ENCODE data around the gene SHMT2.
A peak's percentile ranks its signal among the peaks of the same experiment; 100 is the strongest.

Gene SHMT2

GRCh38 chr12:57229634-57230380 lies at the start of gene SHMT2:
TSS of gene SHMT2 (plus strand) at chr12:57229711. CDS start at chr12:57229779, 68 bp downstream.
- DNase-seq (ENCODE audit: low read depth) = peak; percentile 92

DNA sequence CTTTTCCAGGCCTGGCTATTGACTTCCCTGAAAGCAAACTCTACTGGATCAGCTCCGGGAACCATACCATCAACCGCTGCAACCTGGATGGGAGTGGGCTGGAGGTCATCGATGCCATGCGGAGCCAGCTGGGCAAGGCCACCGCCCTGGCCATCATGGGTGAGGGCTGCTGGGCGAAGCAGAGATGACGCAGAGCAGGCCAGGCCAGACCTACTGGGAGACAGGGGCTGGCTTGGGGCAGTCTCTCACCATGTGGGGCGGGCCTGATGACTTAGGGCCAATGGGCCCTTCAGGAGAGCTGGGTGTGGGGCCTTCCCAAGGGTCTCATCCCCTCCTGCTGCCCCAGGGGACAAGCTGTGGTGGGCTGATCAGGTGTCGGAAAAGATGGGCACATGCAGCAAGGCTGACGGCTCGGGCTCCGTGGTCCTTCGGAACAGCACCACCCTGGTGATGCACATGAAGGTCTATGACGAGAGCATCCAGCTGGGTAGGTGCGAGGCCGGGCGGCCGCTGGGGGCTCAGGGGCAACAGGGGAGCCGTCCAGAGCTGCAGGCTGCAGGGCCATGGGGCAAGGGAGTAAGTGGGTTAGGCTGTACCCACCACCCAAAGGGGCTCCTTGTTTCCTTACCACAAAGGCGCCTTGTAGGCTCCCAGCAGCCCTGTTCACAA lies 49.1 kb upstream of the SHMT2 start:
- no peak for DNase-seq (ENCODE audit: low read depth)

DNA sequence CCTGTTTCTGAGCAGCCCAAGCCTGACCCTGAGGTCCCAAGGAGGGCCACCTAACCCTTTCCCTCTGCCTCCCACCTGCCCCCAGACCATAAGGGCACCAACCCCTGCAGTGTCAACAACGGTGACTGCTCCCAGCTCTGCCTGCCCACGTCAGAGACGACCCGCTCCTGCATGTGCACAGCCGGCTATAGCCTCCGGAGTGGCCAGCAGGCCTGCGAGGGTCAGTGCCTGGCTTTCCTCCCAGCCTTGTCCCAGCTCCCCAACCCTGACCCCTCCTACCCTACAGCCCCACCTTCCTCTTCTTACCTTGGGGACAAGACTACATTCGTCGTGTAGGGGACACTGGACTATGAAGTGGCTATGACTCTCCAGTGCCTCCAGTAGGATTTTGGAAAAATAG lies 48.4 kb upstream of the SHMT2 start:
- no peak for DNase-seq (ENCODE audit: low read depth)

GRCh38 chr12:57181561-57182155 lies 47.9 kb upstream of the SHMT2 start:
- no peak for DNase-seq (ENCODE audit: low read depth)

DNA sequence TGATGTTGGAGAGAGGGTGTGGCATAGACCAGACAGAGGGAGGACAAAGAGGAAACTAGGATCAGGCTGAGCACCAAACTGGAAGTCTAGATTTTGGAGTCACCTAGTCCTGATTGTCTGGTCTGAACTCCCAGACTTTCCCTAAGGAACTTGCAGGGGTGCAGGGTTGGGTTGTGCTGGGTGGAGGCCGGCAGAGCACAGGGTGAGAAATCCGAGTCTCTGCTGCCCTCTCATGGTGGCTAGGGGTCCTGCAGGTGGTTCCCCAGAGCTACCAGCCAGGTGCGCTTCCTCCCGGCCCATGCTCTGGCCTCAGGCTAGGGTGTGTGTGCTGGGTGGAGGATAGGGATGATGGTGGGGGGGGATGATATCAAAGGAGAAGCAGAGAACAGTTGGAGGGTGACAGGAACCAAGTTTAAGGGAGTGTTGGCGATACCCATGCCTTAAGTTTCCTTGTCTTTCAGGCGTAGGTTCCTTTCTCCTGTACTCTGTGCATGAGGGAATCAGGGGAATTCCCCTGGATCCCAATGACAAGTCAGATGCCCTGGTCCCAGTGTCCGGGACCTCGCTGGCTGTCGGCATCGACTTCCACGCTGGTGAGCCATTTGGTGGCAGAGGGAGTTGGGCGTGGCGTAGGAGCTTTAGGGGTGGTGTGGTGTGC lies 46.5 kb upstream of the SHMT2 start:
- peak; percentile 69 for DNase-seq (ENCODE audit: low read depth)

DNA sequence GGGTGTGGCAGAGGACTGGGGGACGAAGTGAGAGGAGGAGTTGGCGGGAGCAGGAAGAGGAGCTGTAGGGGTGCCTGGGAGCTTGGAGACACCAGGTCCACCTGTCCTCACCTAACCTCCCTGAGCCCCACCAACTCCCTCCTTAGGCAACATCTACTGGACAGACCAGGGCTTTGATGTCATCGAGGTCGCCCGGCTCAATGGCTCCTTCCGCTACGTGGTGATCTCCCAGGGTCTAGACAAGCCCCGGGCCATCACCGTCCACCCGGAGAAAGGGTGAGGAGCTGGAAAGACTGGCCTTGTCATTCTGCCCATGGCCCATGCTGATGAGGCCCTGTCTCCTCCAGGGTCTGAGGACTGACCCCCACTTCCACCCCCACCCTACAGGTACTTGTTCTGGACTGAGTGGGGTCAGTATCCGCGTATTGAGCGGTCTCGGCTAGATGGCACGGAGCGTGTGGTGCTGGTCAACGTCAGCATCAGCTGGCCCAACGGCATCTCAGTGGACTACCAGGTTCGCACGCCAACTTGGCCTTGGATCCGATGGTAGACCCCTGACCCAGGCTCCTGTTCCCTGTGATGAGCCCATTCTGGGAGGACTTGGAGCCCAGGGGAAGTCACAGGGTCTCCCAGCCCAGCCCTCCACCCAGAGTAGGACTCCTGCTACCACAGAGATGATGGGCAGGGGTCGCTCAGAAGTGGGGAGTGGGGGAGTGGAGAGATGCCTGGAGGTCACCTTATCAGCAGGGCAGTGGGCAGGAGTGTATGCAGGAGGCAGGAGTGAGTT lies 45.4 kb upstream of the SHMT2 start:
- no peak for DNase-seq (ENCODE audit: low read depth)

GRCh38 chr12:57185403-57185802 lies 44.1 kb upstream of the SHMT2 start:
- no peak for DNase-seq (ENCODE audit: low read depth)

GRCh38 chr12:57185906-57186508 lies 43.5 kb upstream of the SHMT2 start:
- no peak for DNase-seq (ENCODE audit: low read depth)

- no peak for DNase-seq (ENCODE audit: low read depth)
Observed at GRCh38 chr12:57187222-57188089, 42.1 kb upstream of the SHMT2 start.

GRCh38 chr12:57188090-57188425 lies 41.5 kb upstream of the SHMT2 start:
- DNase-seq (ENCODE audit: low read depth) = no peak

DNA sequence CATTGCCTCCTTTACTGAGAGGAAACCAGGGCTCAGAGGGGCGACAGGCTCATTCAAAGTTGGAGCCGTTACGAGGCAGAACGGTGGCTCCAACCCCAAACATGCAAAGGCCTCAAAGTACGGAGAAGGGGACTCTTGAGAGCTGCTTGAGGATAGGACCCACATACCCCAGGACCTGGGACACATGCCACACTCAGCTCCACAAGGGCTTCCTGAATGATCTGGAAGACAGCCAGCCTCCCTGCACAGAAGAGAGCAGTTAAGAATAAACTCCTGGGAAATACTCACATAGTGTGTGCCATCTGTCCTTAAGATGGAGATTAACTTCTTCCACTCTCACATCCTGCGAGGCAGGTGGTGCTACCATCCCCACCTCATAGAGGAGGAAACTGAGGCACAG lies 39.5 kb upstream of the SHMT2 start:
- DNase-seq (ENCODE audit: low read depth) = no peak

- no peak for DNase-seq (ENCODE audit: low read depth)
Observed at GRCh38 chr12:57190821-57191220, 38.7 kb upstream of the SHMT2 start.

GRCh38 chr12:57191410-57191809 lies 38.1 kb upstream of the SHMT2 start:
- DNase-seq (ENCODE audit: low read depth) = no peak

GRCh38 chr12:57192920-57193319 lies 36.6 kb upstream of the SHMT2 start:
- DNase-seq (ENCODE audit: low read depth) = no peak

DNA sequence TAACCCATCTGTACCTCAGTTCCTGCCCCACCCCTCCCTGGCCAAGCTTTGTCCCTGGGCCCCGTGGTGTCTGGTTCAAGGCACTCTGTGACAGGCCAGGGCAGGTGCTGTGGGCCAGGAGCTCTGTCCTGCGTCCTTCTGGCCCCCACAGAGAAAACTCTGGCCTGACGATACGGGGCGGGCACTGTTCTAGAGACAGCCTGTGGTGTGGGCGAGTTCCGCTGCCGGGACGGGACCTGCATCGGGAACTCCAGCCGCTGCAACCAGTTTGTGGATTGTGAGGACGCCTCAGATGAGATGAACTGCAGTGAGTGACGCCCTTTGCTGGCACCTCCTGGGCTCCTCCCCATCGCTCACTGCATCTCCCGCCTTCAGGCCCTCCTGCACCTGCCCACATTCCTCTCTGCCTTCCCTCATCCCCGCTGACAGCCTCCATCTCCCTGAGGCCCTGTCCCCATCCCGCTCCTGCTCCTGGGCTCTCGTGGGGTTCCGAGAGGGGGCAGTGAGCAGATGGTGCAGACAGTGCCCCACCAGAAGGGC lies 35.7 kb upstream of the SHMT2 start:
- no peak for DNase-seq (ENCODE audit: low read depth)

DNA sequence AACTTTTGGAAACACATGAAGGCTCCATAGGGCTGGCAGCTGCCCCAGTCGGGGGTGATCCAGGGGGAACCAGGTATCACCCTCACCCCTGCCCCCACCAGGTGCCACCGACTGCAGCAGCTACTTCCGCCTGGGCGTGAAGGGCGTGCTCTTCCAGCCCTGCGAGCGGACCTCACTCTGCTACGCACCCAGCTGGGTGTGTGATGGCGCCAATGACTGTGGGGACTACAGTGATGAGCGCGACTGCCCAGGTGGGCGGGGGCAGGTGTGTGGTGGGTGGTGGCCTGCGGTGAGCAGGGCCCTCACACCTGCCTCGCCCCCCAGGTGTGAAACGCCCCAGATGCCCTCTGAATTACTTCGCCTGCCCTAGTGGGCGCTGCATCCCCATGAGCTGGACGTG lies 35.3 kb upstream of the SHMT2 start:
- DNase-seq (ENCODE audit: low read depth) = no peak

DNA sequence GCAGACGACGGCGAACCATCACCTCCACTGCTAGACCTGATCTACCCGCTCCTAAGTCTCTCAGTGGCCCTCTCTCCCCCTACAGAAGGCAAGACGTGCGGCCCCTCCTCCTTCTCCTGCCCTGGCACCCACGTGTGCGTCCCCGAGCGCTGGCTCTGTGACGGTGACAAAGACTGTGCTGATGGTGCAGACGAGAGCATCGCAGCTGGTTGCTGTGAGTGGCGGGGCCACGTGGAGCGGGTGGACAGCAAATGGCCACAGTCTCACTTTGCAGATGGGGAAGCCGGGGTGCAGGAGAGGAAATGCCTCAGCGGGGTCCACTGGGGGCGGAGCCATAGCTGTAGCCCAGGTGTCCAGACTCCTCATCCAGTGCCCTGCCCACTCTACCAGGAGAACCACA lies 34.3 kb upstream of the SHMT2 start:
- DNase-seq (ENCODE audit: low read depth) = no peak

GRCh38 chr12:57195611-57196371 lies 33.7 kb upstream of the SHMT2 start:
- no peak for DNase-seq (ENCODE audit: low read depth)

GRCh38 chr12:57196439-57196838 lies 33.1 kb upstream of the SHMT2 start:
- no peak for DNase-seq (ENCODE audit: low read depth)

GRCh38 chr12:57196956-57197355 lies 32.6 kb upstream of the SHMT2 start:
- no peak for DNase-seq (ENCODE audit: low read depth)

All from stimulated activated CD4-positive, alpha-beta T cell treated with anti-CD3 and anti-CD28 coated beads, Interleukin-2, amount 100 ng/mL, for 4 hours (primary cell).